ENCODE results near the gene EPHB1. TPM values are rescaled to one million over a fixed set of nuclear protein-coding genes. Genes with fewer than 3 reads are reported as not detected.

Gene EPHB1
- total RNA-seq, 4 donors from 2014 or later, result 0.82 to 2.2 (median 1.2) TPM

- no peak overlapping the region for H3K4me3 ChIP-seq
- in situ Hi-C loops (cut with MboI; ENCODE audit: low pct_ligation_motif_present in 1 of 4, low pct_unique_long_range_greater_than_20kb in 1 of 4, low sequenced_read_pairs in 3 of 4) (no loop called here), intact Hi-C loops (cut with DNase I; ENCODE audit: low total_unique reads) (no loop called here)
- no peaks in the 10 kb centered on the region for H3K36me3 ChIP-seq
- 17 to 63% methylated on average over 1 of the region's 1 CpG for WGBS, 2 donors (ENCODE audit: low coverage in 1 of 2)
- no peak overlapping the region for H3K27ac ChIP-seq
- H3K4me1 ChIP-seq, result no peaks in the 10 kb centered on the region
- no peaks in the 10 kb centered on the region for H3K9me3 ChIP-seq
- TF ChIP-seq CTCF (IDR thresholded peaks at IDR 0.05) (no peak), POLR2A (IDR thresholded peaks at IDR 0.05) (no peak), EP300 (IDR thresholded peaks at IDR 0.05; ENCODE audit: low read depth) (no peak), POLR2AphosphoS5 (IDR thresholded peaks at IDR 0.05) (no peak)
- DNase-seq, result no peak
- H3K27me3 ChIP-seq, result no peaks in the 10 kb centered on the region
Observed at GRCh38 chr3:135083756-135084155, 288.7 kb downstream of the EPHB1 start.

GRCh38 chr3:135084405-135084804, 289.3 kb downstream of the EPHB1 start:
- 42 to 70% methylated on average over 3 to 7 of the region's 7 CpGs for WGBS, 2 donors (ENCODE audit: low coverage in 1 of 2)
- H3K9me3 ChIP-seq, result no peaks in the 10 kb centered on the region
- no peak for TF ChIP-seq EP300 (IDR thresholded peaks at IDR 0.05; ENCODE audit: low read depth)
- no peak for TF ChIP-seq CTCF (IDR thresholded peaks at IDR 0.05)
- no peak for TF ChIP-seq POLR2A (IDR thresholded peaks at IDR 0.05)
- TF ChIP-seq POLR2AphosphoS5 (IDR thresholded peaks at IDR 0.05), result no peak
- no peaks in the 10 kb centered on the region for H3K36me3 ChIP-seq
- no peak overlapping the region for H3K27ac ChIP-seq
- H3K4me1 ChIP-seq, result no peaks in the 10 kb centered on the region
- no peak overlapping the region for H3K4me3 ChIP-seq
- intact Hi-C loops (cut with DNase I; ENCODE audit: low total_unique reads) (no loop called here), in situ Hi-C loops (cut with MboI; ENCODE audit: low pct_ligation_motif_present in 1 of 4, low pct_unique_long_range_greater_than_20kb in 1 of 4, low sequenced_read_pairs in 3 of 4) (no loop called here)
- H3K27me3 ChIP-seq, result no peaks in the 10 kb centered on the region
- DNase-seq, result no peak

GRCh38 chr3:135084976-135085375, 289.9 kb downstream of the EPHB1 start:
- no peak for DNase-seq
- intact Hi-C loops (cut with DNase I; ENCODE audit: low total_unique reads), result no loop called here
- no peak overlapping the region for H3K27ac ChIP-seq
- in situ Hi-C loops (cut with MboI; ENCODE audit: low pct_ligation_motif_present in 1 of 4, low pct_unique_long_range_greater_than_20kb in 1 of 4, low sequenced_read_pairs in 3 of 4), result no loop called here
- no peaks in the 10 kb centered on the region for H3K4me1 ChIP-seq
- WGBS, 2 donors (ENCODE audit: low coverage in 1 of 2), result 79% methylated on average over 3 of the region's 3 CpGs; no CpG with 5 or more reads in 1 of the 2 donors
- no peak overlapping the region for H3K4me3 ChIP-seq
- H3K36me3 ChIP-seq, result no peaks in the 10 kb centered on the region
- H3K27me3 ChIP-seq, result no peaks in the 10 kb centered on the region
- TF ChIP-seq EP300 (IDR thresholded peaks at IDR 0.05; ENCODE audit: low read depth) (no peak), POLR2A (IDR thresholded peaks at IDR 0.05) (no peak), CTCF (IDR thresholded peaks at IDR 0.05) (no peak), POLR2AphosphoS5 (IDR thresholded peaks at IDR 0.05) (no peak)
- H3K9me3 ChIP-seq, result no peaks in the 10 kb centered on the region

- no peak for DNase-seq
- intact Hi-C loops (cut with DNase I; ENCODE audit: low total_unique reads) (no loop called here), in situ Hi-C loops (cut with MboI; ENCODE audit: low pct_ligation_motif_present in 1 of 4, low pct_unique_long_range_greater_than_20kb in 1 of 4, low sequenced_read_pairs in 3 of 4) (no loop called here)
- Histone ChIP-seq H3K27ac (no peak overlapping the region), H3K4me3 (no peak overlapping the region), H3K27me3 (no peaks in the 10 kb centered on the region), H3K9me3 (no peaks in the 10 kb centered on the region), H3K36me3 (no peaks in the 10 kb centered on the region), H3K4me1 (no peaks in the 10 kb centered on the region)
- WGBS, 2 donors (ENCODE audit: low coverage in 1 of 2), result 50 to 87% methylated on average over 1 to 6 of the region's 6 CpGs
- no peak for TF ChIP-seq EP300 (IDR thresholded peaks at IDR 0.05; ENCODE audit: low read depth)
- TF ChIP-seq CTCF (IDR thresholded peaks at IDR 0.05), result no peak
- no peak for TF ChIP-seq POLR2A (IDR thresholded peaks at IDR 0.05)
- no peak for TF ChIP-seq POLR2AphosphoS5 (IDR thresholded peaks at IDR 0.05)
Observed at GRCh38 chr3:135085652-135086436, 290.8 kb downstream of the EPHB1 start.

Data from transverse colon (tissue), 4 donors.